NCI-H526 (cell line): ENCODE data around the gene TMEM238.

ENCODE experiments used
- DNase-seq, 2 experiments: peaks; one replicate each; lab custom pipeline; 2025; lab: John Stamatoyannopoulos, UW

TMEM238 gene

GRCh38 chr19:55377356-55378131 lies 6.5 kb downstream of the TMEM238 start:
- peak in 1 of 2 experiments; percentile 32 for DNase-seq

GRCh38 chr19:55376241-55376933 lies 7.7 kb downstream of the TMEM238 start, which contains the start of gene TMEM190:
TMEM190 (plus strand) TSS chr19:55376826; CDS start chr19:55376854, 28 bp downstream.
- DNase-seq = peak in 1 of 2 experiments; percentile 61

- DNase-seq = peak in 1 of 2 experiments; percentile 37
Observed at GRCh38 chr19:55373993-55374757, 9.9 kb downstream of the TMEM238 start.

- no peak for DNase-seq
Observed at GRCh38 chr19:55373306-55373992, 10.6 kb downstream of the TMEM238 start.

- no peak for DNase-seq
Observed at GRCh38 chr19:55372316-55373081, 11.6 kb downstream of the TMEM238 start.

- DNase-seq = no peak
Observed at GRCh38 chr19:55370305-55370988, 13.6 kb downstream of the TMEM238 start, which contains the start of gene IL11. IL11 (minus strand) TSS chr19:55370463; CDS start chr19:55370310, 153 bp downstream.

GRCh38 chr19:55369653-55370304 lies 14.3 kb downstream of the TMEM238 start:
- peak; percentile 45 to 90 for DNase-seq

GRCh38 chr19:55368701-55369563 lies 15.2 kb downstream of the TMEM238 start:
- no peak for DNase-seq

GRCh38 chr19:55368106-55368505 lies 16.0 kb downstream of the TMEM238 start:
- no peak for DNase-seq

- DNase-seq = no peak
Observed at GRCh38 chr19:55366790-55367189, 17.3 kb downstream of the TMEM238 start.

GRCh38 chr19:55365964-55366363 lies 18.1 kb downstream of the TMEM238 start:
- no peak for DNase-seq

- DNase-seq = no peak
Observed at GRCh38 chr19:55365245-55365644, 18.8 kb downstream of the TMEM238 start.

GRCh38 chr19:55362990-55363716 lies 20.9 kb downstream of the TMEM238 start, which contains the start of gene GARIN5B:
GARIN5B (minus strand) TSS chr19:55363260; CDS start chr19:55363066, 194 bp downstream.
- DNase-seq = no peak

- DNase-seq = no peak
Observed at GRCh38 chr19:55362174-55362989, 21.7 kb downstream of the TMEM238 start.

- no peak for DNase-seq
Observed at GRCh38 chr19:55360902-55361301, 23.2 kb downstream of the TMEM238 start.

- DNase-seq = no peak
Observed at GRCh38 chr19:55358943-55359908, 24.9 kb downstream of the TMEM238 start.
